ENCODE results near the gene CHMP4B. TPM values are rescaled to one million over a fixed set of nuclear protein-coding genes. Genes with fewer than 3 reads are reported as not detected.

CHMP4B gene
- total RNA-seq, 1 experiment from 2014 or later, result 47.9 TPM

- H3K27me3 ChIP-seq (replicated peaks), result no peaks in the 10 kb centered on the region
- DNase-seq (ENCODE audit: low read depth in 1 of 2, low spot score in 2 of 2), result no peak
- no peaks in the 10 kb centered on the region for H3K36me3 ChIP-seq
- H3K9me3 ChIP-seq (replicated peaks), result no peaks in the 10 kb centered on the region
- no peak overlapping the region for H3K4me3 ChIP-seq
- H3K4me1 ChIP-seq (replicated peaks), result peaks cover 14% of the 10 kb centered on the region
- H3K27ac ChIP-seq, result no peak overlapping the region
These were observed 17.9 kb upstream of the CHMP4B start for GRCh38 chr20:33793011-33793931.

- Histone ChIP-seq H3K27me3 (replicated peaks) (no peaks in the 10 kb centered on the region), H3K9me3 (replicated peaks) (no peaks in the 10 kb centered on the region)
- no peak for DNase-seq (ENCODE audit: low read depth in 1 of 2, low spot score in 2 of 2)
These were observed 14.8 kb upstream of the CHMP4B start for GRCh38 chr20:33796263-33796906.

GRCh38 chr20:33796907-33797544, 14.1 kb upstream of the CHMP4B start:
- Histone ChIP-seq H3K4me3 (no peak overlapping the region), H3K36me3 (no peaks in the 10 kb centered on the region), H3K27me3 (replicated peaks) (no peaks in the 10 kb centered on the region), H3K4me1 (replicated peaks) (0 out of 2 replicates have a peak, but pooled peaks cover 4% of the 10 kb centered on the region), H3K27ac (no peak overlapping the region), H3K9me3 (replicated peaks) (no peaks in the 10 kb centered on the region)
- DNase-seq (ENCODE audit: low read depth in 1 of 2, low spot score in 2 of 2), result no peak

More at GRCh38 chr20:33796263-33796906, 14.8 kb upstream of the CHMP4B start:
- 0 out of 2 replicates have a peak, but pooled peaks cover 4% of the 10 kb centered on the region for H3K4me1 ChIP-seq (replicated peaks)
- no peak overlapping the region for H3K4me3 ChIP-seq
- H3K36me3 ChIP-seq, result no peaks in the 10 kb centered on the region
- H3K27ac ChIP-seq, result no peak overlapping the region

- H3K27ac ChIP-seq, result no peak overlapping the region
These were observed 12.7 kb upstream of the CHMP4B start for GRCh38 chr20:33798444-33798843.

GRCh38 chr20:33803921-33804337, 7.2 kb upstream of the CHMP4B start:
- Histone ChIP-seq H3K4me1 (replicated peaks) (peaks cover 17% of the 10 kb centered on the region), H3K27me3 (replicated peaks) (no peaks in the 10 kb centered on the region), H3K9me3 (replicated peaks) (no peaks in the 10 kb centered on the region), H3K4me3 (no peak overlapping the region), H3K27ac (peak overlapping the region; percentile 49), H3K36me3 (no peaks in the 10 kb centered on the region)
- peak in 1 of 2 experiments; percentile 60 for DNase-seq (ENCODE audit: low read depth in 1 of 2, low spot score in 2 of 2)

More at GRCh38 chr20:33798444-33798843, 12.7 kb upstream of the CHMP4B start:
- DNase-seq (ENCODE audit: low read depth in 1 of 2, low spot score in 2 of 2), result no peak
- no peaks in the 10 kb centered on the region for H3K27me3 ChIP-seq (replicated peaks)
- H3K9me3 ChIP-seq (replicated peaks), result no peaks in the 10 kb centered on the region
- peaks cover 5% of the 10 kb centered on the region for H3K4me1 ChIP-seq (replicated peaks)
- no peak overlapping the region for H3K4me3 ChIP-seq
- H3K36me3 ChIP-seq, result no peaks in the 10 kb centered on the region

- Histone ChIP-seq H3K36me3 (peaks cover 6% of the 10 kb centered on the region), H3K27me3 (replicated peaks) (no peaks in the 10 kb centered on the region), H3K27ac (no peak overlapping the region), H3K9me3 (replicated peaks) (no peaks in the 10 kb centered on the region), H3K4me3 (no peak overlapping the region), H3K4me1 (replicated peaks) (peaks cover 24% of the 10 kb centered on the region)
- no peak for DNase-seq (ENCODE audit: low read depth in 1 of 2, low spot score in 2 of 2)
These were observed 2.8 kb upstream of the CHMP4B start for GRCh38 chr20:33808388-33808787.

- DNase-seq (ENCODE audit: low read depth in 1 of 2, low spot score in 2 of 2), result no peak
These were observed 889 bp upstream of the CHMP4B start for GRCh38 chr20:33810259-33810658.

GRCh38 chr20:33811776-33812151, 616 bp downstream of the CHMP4B start:
- Histone ChIP-seq H3K27me3 (replicated peaks) (no peaks in the 10 kb centered on the region), H3K9me3 (replicated peaks) (no peaks in the 10 kb centered on the region), H3K4me1 (replicated peaks) (peaks cover 6% of the 10 kb centered on the region), H3K27ac (peak overlapping the region; percentile 67), H3K4me3 (peak overlapping the region; percentile 87), H3K36me3 (peaks cover 11% of the 10 kb centered on the region)
- DNase-seq (ENCODE audit: low read depth in 1 of 2, low spot score in 2 of 2), result no peak

More at GRCh38 chr20:33810259-33810658, 889 bp upstream of the CHMP4B start:
- Histone ChIP-seq H3K4me3 (no peak overlapping the region), H3K27me3 (replicated peaks) (no peaks in the 10 kb centered on the region), H3K36me3 (peaks cover 6% of the 10 kb centered on the region), H3K4me1 (replicated peaks) (peaks cover 6% of the 10 kb centered on the region), H3K9me3 (replicated peaks) (no peaks in the 10 kb centered on the region), H3K27ac (no peak overlapping the region)

- peak overlapping the region; percentile 67 for H3K27ac ChIP-seq
- DNase-seq (ENCODE audit: low read depth in 1 of 2, low spot score in 2 of 2), result peak; percentile 58 to 62
- H3K4me3 ChIP-seq, result peak overlapping the region; percentile 87
- H3K36me3 ChIP-seq, result peaks cover 11% of the 10 kb centered on the region
- peaks cover 6% of the 10 kb centered on the region for H3K4me1 ChIP-seq (replicated peaks)
- no peaks in the 10 kb centered on the region for H3K9me3 ChIP-seq (replicated peaks)
- no peaks in the 10 kb centered on the region for H3K27me3 ChIP-seq (replicated peaks)
These were observed 1.2 kb downstream of the CHMP4B start for GRCh38 chr20:33812152-33812849.

GRCh38 chr20:33812908-33813462, 1.8 kb downstream of the CHMP4B start:
- Histone ChIP-seq H3K4me1 (replicated peaks) (peaks cover 6% of the 10 kb centered on the region), H3K4me3 (peak overlapping the region; percentile 87), H3K9me3 (replicated peaks) (no peaks in the 10 kb centered on the region), H3K27ac (peak overlapping the region; percentile 67), H3K36me3 (peaks cover 14% of the 10 kb centered on the region), H3K27me3 (replicated peaks) (no peaks in the 10 kb centered on the region)
- no peak for DNase-seq (ENCODE audit: low read depth in 1 of 2, low spot score in 2 of 2)

GRCh38 chr20:33814238-33814712, 3.1 kb downstream of the CHMP4B start:
- Histone ChIP-seq H3K27me3 (replicated peaks) (no peaks in the 10 kb centered on the region), H3K4me3 (no peak overlapping the region), H3K9me3 (replicated peaks) (no peaks in the 10 kb centered on the region), H3K4me1 (replicated peaks) (peaks cover 6% of the 10 kb centered on the region), H3K27ac (no peak overlapping the region), H3K36me3 (peaks cover 19% of the 10 kb centered on the region)
- DNase-seq (ENCODE audit: low read depth in 1 of 2, low spot score in 2 of 2), result no peak

GRCh38 chr20:33815671-33816070, 4.5 kb downstream of the CHMP4B start:
- H3K4me1 ChIP-seq (replicated peaks), result peaks cover 6% of the 10 kb centered on the region
- no peak for DNase-seq (ENCODE audit: low read depth in 1 of 2, low spot score in 2 of 2)
- peaks cover 19% of the 10 kb centered on the region for H3K36me3 ChIP-seq
- H3K9me3 ChIP-seq (replicated peaks), result no peaks in the 10 kb centered on the region
- H3K27me3 ChIP-seq (replicated peaks), result no peaks in the 10 kb centered on the region
- no peak overlapping the region for H3K4me3 ChIP-seq
- H3K27ac ChIP-seq, result no peak overlapping the region

GRCh38 chr20:33816191-33816590, 5.0 kb downstream of the CHMP4B start:
- H3K27me3 ChIP-seq (replicated peaks), result no peaks in the 10 kb centered on the region
- H3K4me1 ChIP-seq (replicated peaks), result peaks cover 6% of the 10 kb centered on the region
- no peak for DNase-seq (ENCODE audit: low read depth in 1 of 2, low spot score in 2 of 2)
- no peak overlapping the region for H3K4me3 ChIP-seq
- H3K36me3 ChIP-seq, result peaks cover 19% of the 10 kb centered on the region
- H3K27ac ChIP-seq, result no peak overlapping the region
- H3K9me3 ChIP-seq (replicated peaks), result no peaks in the 10 kb centered on the region
